NCI-H2196 treated with DMSO at 0.1 percent for 48 hours (cell line): Measurements from ENCODE around the gene TTC28.
"Not testable (repeated sequence)": the region's sequence is repeated elsewhere in the genome, so short reads cannot be mapped to it uniquely, and the experiment has no call there.

Source experiments
- DNase-seq: peaks from one replicate; lab custom pipeline; 2025; ENCODE audit not compliant: unreplicated experiment; lab: John Stamatoyannopoulos, UW

The TTC28 gene

DNA sequence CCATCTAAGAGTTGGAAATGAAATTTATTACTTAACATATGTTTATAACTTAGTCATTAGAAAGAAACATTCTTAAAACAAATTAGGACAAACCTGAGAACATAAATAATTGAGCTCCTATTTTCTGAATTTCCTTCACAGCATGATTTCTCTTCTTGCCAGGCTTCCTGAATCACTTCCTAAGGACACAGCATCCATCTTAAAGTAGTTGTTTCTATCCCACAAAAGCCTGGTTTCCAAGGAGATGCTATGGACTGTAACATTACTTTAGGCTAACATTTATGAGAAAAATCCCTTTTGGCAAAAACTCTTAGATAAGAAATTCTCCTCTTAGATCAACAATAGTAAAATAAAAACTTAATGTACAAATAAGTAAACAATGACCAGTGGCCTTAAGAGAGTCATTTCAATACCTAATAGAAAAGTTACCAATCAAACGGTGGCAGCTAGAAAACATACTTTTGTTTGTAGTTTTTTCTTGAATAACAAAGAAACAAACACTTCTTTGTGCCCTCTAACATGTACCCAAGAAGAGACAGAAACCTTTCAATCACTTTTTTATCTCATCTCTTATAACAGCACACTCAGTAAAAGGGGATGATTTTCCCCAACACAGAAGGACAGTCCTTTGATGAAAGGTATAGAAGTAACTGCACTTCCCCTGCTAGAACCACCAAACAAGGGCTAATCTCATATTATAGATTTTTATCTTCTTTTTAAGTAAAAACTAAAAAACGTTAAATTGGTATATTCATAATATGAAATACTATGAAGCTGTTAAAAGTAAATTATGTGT, 74.5 kb downstream of the TTC28 start:
- no peak for DNase-seq

DNA sequence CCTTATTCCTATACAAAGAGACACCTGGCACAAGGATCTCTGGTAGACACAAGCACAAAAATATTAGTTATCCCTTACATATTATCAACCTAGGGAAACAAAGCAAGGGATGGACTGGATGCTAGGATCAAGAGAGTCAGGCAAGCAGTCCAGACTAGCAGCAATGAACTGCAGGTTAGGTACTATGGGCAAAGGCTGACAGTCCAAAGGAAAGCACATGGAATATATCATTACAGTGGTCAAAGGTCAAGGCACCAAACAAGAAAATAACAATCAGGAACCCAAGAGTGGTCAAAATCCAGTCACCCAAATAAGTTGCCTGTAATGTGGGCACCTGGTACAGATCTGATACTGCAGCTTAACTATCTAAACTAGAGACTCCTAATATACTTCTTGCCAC, 77.7 kb downstream of the TTC28 start:
- DNase-seq = no peak

DNA sequence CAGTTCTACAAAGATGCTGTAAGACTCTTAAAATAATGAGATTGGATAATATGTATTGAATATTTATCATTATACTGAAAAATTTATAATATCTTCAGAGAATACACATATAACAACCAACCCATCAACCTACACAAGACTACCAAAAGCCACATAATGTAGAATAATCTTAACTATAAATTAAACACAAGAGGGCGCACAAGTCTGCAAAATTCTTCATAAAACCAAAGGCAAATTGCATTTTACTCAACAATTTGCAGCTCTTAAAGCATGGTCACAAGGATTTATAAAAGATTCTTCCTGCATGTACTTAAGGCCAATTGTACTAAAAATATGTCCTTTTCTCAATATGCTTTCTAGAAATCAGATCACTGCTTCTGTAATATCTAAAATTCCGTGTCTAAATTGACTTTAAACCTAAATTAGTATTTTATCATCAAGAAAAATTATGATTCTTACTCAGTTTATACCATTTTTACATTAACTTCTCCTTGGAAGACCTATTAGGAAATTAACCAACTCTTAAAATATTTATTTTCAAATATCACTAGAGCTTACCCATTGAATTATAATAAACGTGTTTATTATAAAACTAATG, 79.0 kb downstream of the TTC28 start:
- DNase-seq = peak; percentile 32

DNA sequence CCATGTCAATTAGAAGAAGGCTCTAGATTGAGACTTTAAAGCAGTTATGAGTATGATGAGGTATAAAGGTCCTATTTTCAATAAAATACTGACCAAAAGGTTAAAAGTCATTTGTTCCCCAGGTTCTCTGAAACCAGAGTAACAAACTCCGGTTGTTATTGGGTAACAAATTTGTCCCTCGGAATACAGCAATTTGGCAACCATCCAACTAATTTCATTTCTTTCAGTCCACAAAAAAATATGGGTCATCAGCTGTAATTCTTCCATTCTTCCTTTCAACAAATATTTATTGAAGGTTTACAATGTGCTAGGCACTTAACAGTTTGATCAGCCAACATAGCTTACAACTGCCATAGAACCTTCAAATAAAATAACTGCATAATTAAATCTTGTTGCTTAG, 79.9 kb downstream of the TTC28 start:
- no peak for DNase-seq

DNA sequence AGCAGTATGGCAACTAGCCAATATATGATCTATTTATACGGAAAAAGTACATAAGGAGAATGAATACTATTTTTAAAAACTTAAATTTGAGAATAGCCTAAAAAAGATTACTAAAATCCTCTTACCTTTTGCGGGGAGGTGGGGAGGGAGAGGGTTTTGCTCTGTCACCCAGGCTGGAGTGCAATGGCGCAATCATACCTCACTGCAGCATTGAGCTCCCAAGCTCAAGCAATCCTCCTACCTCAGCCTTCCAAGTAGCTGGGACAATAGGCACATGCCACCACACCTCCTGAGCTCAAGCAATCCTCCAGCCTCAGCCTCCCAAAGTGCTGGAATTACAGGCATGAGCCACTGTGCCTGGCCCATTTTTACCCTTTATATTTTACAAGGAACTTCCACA, 82.0 kb downstream of the TTC28 start:
- no peak for DNase-seq

DNA sequence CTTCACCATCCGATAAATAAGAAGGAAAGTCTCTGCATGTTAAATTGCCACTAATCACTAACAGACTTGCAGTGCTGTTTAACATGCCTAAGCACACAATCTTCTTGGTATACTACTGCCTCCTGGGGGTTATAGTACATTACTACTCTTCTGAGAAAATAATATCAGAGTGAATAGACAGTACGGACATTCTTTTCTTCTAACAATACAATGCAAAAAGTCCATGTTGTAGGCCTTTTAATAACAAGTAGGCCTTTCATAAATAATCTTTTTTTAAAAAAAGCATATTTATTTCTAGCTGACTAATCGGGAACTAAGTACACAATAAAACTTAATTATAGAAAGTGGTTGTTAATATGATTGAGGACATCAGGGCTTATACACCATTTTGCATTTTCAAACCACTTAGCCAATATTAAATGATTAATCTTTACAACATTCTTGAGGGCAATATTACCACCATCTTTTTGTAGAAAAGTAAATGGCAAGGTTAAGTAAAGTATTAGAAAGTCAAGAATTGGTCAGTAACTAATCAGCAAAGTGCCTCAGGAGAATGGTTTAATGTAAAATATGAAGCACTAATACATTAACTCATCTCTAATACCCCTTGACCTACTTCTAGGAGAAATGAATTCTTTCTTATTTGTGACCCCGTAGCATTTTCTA, 84.7 kb downstream of the TTC28 start:
- peak; percentile 23 for DNase-seq

DNA sequence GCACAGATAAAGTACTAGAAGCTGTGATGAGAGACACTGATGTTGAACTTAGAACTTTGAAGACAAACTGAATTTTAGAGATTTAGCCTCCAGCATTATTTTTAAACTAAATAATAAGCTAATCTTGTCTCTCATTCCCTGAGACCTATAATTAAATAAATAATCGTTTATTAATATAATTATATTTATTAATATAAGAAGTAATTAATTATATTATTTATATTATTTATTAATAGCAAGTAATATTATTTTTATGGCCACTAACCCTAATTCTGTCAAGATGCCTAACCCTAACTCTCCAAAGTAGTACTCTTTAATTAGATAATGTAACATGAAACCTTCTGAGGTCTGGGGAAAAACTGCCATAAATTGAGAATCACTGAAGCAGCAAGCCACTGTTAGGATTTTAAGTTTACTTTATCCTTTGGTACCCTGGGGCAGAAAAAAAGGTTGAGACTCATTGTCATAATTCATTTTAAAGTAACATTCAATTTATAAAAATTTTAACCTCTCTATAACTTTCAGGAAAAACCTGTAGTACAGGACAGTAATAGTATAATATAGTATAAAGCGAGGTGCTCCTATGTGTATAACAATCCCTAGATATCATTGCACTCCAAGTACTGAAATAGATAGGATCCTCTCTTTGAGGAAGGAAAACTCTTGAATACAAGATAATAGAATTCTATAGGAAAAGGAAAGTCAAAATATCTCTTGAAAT, 85.4 kb downstream of the TTC28 start:
- DNase-seq = no peak

DNA sequence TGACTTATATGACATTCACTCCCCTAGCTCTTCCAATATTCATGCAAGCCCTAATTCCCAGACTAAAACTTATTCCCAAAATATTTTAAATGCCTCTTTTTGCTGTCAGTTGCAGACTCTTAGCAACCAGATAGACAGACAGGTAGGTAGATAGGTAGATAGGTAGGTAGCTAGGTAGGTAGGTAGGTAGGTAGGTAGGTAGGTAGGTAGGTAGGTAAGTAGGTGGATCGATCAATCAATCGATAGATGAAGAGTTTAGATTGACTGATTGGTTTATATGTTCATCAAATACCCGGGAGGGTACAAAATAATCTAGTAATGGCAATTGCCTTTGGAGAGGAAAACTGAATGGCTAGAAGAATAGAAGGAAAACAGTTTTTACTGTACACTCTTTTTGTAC, 86.3 kb downstream of the TTC28 start:
- no peak for DNase-seq

DNA sequence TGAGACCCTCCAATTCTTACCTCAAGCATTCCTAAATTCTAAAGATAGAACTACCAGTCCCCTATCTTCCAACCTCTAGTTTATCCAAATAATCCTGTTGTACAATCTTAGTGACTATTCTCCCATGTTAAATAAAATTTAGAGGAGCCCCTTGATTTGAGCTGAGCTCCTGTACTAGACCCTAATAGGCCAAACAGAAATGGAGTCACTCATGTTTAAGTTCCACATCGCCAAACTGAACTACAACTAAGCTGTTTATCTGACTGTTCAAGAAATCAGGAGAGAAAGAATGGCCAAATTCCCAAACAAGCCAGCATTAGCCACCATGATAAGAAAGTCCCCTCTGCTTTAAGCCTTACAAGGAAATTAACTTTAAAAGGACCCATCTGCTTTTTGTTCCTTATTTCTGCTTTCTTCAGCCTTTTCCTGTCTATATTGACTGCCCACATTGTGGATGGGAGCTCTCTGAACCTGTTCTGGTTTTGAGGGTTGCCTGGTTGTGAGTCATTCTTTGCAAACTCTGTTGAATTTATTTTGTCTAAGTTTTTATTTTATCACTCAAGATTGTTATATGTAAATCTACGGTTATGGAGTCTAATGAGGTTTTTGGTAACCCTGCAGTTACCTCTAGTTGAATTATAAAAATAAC, 90.4 kb downstream of the TTC28 start:
- DNase-seq = no peak

DNA sequence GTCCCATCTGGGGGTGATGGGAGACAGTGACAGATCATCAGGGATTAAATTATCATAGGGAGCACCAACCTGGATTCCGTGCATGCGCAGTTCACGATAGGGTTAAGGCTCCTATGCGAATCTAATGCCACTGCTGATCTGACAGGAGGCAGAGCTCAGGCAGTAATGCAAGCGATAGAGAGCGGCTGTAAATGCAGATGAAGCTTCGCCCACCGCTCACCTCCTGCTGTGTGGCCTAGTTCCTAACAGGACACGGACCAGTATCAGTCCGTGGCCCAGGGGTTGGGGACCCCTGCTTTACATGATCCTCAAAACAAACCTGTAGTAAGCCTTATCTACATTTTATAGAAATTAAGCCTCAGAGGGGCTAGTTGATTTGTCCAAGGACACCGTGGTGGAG, 94.3 kb downstream of the TTC28 start:
- no peak for DNase-seq

DNA sequence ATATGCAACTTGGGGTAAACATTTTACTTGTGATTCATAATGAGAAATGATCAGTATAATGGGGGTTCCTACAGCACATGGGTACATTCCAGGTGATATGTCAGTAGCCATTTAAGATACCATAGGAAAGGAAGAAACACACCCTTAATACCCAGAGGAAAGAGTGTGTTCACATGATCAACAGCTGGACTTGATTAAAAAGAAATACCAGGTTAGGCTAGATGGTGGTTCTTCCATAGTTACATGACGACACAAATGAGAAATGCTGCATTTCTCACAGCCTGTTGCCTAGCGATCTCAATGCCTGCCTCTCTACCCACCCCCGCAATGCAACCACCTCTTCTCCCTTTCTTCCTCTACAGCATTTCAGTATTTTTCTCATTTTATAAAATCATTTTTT, 96.8 kb downstream of the TTC28 start:
- DNase-seq = no peak

DNA sequence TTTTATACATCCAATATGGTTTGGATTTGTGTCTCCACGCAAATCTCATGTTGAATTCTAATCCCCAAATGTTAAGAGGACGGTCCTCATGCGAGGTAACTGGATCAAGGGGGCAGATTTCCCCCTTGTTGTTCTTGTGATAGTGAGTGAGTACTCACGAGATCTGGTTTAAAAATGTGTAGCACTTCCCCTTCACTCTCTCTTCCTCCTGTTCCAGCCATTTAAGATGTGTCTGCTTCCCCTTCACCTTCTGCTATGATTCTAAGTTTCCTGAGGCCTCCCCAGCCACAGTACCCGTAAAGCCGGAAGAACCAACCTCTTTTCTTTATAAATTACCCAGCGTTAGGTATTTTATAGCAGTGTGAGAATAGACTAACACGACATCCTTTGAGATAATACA, 98.6 kb downstream of the TTC28 start:
- no peak for DNase-seq

DNA sequence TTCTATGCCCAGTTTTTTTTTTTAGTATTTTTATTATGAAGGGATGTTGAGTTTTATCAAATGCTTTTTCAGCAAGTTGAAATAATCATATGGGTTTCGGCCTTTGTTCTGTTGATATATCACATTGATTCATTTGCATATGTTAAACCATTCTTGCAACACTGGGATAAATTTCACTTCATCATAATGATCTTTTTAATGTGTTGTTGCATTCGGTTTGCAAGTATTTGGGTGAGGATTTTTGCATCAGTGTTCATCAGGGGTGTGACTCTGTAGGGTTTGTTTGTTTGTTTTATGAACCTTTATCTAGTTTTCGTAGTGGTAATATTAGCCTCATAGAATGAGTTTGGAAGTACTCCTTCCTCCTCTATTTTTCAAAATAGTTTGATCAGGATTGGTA, 103.5 kb downstream of the TTC28 start:
- no peak for DNase-seq

DNA sequence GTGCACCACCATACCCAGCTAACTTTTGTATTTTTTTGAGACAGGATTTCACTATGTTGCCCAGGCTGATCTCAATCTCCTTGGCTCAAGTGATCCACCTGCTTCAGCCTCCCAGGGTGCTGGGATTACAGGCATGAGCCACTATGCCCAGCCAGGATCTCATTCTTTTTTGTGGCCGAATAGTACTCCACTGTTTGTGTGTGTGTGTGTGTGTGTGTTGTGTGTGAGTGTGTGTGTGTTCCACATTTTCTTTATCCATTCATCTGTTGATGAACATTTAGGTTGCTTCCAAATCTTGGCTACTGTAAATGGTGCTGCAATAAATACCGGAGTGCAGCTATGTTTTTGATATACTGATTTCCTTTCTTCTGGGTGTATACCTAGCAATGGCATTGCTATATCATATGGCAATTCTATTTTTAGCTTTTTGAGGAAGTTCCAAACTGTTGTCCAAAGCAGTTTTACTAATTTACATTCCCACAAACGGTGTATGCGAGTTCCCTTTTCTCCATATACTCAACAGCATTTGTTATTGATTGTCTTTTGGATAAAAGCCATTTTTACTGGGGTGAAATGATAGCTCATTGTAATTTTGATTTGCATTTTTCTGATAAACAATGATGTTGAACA, 105.4 kb downstream of the TTC28 start:
- DNase-seq = no peak

DNA sequence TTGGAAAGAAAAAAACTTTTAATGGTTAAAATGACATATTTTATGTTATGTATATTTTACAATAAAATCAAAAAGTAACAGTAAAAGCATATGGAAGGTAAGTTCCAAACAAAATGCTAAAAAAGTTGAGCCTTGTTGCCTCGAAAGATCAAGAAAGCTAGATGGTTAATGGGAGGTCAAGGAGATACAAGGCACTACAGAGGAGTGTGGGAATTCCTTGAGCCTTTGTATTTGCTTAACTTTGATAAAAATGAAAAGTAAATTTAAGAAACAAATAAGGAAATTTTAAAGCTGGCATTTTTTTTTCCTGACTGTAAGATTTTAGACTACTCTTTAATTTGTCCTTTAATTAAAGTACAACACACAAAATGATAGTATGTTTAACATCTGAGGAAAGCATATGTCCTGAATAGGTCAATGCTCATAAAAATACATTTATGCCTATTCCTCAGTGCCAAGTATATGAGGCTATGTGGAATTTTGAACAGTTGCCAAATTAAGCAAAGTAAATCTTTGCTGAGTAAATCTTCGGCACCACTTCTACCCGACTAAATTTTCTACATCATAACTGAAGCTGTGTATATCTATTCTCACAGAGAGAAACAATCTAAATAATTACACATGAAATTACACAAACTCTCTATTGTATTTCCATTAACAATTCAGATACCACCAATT, 108.8 kb downstream of the TTC28 start:
- no peak for DNase-seq

DNA sequence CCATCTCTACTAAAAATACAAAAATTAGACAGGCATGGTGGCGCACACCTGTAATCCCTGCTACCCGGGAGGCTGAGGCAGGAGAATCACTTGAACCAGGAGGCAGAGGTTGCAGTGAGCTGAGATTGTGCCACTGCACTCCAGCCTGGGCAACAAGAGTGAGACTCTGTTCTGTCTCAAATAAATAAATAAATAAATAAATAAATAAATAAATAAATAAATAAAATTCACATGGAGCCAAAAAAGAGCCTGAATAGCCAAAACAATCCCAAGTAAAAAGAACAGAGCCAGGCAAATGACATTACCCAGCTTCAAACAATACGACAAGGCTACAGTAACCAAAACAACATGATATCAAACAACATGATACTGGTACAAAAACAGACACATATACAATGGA, 110.7 kb downstream of the TTC28 start:
- not testable (repeated sequence) for DNase-seq

DNA sequence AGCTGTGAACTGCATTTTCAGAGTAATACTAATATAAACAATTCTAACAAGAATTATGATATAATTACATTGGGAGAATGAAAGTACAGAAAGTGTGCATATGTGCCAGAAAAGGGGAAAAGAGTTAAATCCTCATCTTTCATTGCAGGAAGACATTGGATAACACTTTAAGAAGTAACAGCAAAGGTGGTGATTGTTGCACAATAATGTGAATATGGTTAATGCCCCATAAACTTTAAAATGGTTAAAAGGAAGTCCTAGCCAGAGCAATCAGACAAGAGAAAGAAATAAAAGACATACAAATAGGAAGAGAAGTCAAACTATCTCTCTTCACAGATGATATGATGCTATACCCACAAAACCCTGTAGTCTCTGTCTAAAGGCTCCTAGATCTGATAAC, 111.5 kb downstream of the TTC28 start:
- DNase-seq = no peak

DNA sequence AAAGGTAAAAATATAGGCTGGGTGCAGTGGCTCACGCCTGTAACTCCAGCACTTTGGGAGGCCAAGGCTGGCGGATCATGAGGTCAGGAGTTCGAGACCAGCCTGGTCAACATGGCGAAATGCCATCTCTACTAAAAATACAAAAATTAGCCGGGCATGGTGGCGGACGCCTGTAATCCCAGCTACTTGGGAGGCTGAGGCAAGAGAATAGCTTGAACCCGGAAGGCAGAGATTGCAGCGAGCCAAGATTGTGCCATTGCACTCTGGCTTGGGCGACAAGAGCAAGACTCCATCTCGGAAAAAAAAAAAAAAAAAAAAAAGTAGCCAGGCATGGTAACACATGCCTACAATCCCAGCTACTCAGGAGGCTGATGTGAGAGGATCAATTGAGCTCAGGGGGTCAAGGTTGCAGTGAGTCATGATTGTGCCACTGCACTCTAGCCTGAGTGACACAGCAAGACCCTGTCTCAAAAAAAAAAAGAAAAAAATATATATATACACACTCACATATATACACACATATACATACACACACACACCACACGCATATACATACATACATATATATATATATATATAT, 112.6 kb downstream of the TTC28 start:
- DNase-seq = not testable (repeated sequence)

DNA sequence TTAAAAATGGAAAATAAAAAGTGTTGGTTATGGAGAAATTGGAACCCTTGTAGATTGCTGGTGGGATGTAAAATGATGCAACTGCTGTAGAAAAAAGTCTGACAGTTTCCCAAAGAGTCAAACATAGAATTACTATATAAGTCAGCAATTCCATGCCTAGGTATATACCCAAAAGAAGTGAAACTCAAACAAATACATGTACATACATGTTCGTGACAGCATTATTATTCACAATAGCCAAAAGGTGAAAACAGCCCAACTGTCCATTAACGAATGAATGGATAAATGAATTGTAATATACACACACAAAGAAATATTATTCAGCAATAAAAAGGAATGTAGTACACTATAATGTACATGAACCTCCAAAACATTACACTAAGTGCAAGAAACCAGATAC, 116.0 kb downstream of the TTC28 start:
- DNase-seq = no peak

DNA sequence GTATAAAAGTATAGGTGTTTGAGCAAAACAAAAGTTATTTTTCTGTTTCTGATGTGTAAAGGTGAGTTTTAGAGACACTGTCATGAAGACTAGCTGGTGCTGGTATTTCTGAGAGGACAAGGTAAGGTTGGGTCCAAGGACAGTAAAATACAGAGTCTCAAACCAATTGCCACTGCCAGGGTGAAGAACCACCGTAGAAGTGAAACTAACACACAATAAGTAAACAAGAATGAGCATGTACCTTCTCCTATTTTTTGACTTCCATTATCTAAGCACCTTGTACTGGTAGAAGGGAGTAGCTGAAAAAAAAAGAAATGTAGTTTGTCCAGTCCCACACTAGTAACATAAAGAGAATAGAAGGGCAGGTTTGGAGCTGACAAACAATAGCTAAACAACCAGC, 117.3 kb downstream of the TTC28 start:
- DNase-seq = no peak
